GM19397 (cell line): ENCODE data around the gene JAK3.

Source experiments
- ATAC-seq: cut with Tn5 transposase; IDR thresholded peaks from one replicate; pipeline ENCODE4 v1.9.1; 2021; ENCODE audit warnings: mild to moderate bottlenecking, moderate library complexity; ENCODE audit not compliant: unreplicated experiment

The JAK3 gene

GRCh38 chr19:17841810-17842662 is 5.7 kb downstream of the JAK3 start:
- no peak for ATAC-seq

- ATAC-seq: no peak
Measured at GRCh38 chr19:17841371-17841809, 6.4 kb downstream of the JAK3 start.

DNA sequence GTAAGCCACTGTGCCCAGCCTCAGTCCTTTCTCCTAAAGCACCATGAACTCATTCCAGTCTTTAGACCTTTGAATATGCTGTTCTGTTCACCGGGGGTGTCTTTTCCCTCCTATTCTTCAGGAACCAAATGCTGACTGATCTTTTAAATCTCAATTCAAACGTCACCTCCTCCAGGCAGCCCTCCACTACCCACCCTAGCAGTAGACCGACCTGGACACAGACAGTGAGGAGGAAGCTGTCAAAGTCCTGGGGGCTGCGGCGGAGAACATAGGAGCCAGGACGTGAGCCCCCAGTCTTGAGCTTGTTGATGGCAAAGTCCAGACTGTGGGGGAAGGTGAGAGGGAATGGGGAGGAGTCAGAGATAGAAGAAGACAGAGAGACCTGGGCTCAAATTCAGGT is 7.8 kb downstream of the JAK3 start:
- no peak for ATAC-seq

- ATAC-seq: no peak
Measured at GRCh38 chr19:17837972-17838371, 9.8 kb downstream of the JAK3 start.

DNA sequence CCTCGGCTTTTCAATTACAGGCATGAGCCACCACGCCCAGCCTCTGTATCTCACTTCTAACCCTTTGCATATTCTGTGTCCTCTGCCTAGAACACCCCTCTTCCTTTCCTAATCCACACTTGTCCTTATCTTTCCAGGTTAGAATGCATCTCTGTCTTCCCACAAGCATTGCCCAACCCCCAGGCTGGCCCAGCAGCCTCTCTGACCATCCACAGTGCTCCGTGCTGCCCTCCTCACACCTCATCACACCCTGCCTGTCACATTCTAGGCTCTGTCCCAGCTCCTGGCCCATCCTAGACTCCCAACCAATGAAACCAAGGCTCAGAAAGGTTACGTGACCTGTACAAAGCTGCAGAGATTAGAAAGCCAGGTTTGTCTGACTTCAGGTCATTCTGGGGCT is 11.3 kb downstream of the JAK3 start:
- no peak for ATAC-seq

GRCh38 chr19:17835182-17836006 is 12.4 kb downstream of the JAK3 start:
- no peak for ATAC-seq

DNA sequence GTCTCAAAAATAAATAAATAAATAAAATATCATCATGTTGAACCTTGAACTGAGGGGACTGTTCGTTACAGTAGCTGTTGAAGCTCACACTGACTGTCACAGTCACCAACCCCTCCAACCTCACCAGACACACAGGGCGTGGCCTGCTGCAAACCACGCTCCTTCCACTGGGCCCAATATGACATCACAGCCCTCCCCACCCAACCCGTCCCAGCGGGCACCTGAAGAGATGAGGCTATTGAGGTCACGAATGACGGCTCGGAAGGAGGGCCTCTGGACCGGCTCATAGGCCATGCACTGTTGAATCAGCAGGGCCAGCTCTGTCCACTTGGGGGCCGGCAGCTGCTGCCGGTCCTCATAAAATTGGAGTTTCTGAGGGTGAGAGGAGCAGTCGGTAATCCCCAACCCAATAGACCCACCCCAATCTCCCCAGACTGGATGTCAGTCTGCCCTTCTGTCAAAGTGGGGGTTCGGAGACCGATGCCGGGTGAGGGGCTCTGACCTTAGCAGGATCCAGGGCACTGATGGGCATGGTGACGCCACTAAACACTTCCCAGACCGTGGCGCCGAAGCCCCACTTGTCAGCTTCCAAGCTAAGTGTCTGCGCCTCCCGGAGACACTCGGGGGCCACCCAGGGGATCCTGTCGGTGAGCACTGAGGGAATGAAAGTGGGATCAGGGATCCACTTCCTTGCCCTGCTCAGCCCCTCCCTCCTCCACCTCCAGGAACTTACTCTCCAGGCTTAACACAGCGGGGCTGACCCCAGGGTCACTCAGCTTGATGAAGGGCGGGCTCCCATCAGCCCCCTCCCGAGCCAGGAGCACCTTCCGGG is 13.2 kb downstream of the JAK3 start:
- no peak for ATAC-seq

- no peak for ATAC-seq
Measured at GRCh38 chr19:17832443-17833208, 15.2 kb downstream of the JAK3 start.

DNA sequence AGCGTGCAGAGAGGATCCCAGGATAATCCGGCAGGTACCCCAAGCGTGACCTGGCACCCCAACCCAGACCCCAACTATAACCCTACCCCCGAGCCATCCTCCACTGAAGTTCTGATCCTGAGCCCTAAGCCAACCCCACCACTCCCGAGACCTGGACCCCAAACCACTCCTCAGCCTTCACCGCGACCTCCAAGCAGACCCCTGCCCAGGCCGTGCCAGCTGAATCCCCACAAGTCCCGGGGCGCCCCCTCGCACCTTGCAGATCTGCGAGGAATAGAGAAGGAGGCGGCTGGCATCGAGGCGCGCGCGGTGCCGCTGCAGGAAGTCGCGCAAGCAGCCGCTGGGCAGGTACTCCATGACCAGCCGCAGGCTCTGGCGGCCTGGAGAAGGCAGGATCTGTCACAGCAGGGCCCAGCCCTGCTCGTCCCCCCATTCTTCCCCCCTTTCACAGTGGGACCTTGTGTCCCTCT is 16.3 kb downstream of the JAK3 start:
- no peak for ATAC-seq

GRCh38 chr19:17830567-17831418 is 17.0 kb downstream of the JAK3 start:
- no peak for ATAC-seq

DNA sequence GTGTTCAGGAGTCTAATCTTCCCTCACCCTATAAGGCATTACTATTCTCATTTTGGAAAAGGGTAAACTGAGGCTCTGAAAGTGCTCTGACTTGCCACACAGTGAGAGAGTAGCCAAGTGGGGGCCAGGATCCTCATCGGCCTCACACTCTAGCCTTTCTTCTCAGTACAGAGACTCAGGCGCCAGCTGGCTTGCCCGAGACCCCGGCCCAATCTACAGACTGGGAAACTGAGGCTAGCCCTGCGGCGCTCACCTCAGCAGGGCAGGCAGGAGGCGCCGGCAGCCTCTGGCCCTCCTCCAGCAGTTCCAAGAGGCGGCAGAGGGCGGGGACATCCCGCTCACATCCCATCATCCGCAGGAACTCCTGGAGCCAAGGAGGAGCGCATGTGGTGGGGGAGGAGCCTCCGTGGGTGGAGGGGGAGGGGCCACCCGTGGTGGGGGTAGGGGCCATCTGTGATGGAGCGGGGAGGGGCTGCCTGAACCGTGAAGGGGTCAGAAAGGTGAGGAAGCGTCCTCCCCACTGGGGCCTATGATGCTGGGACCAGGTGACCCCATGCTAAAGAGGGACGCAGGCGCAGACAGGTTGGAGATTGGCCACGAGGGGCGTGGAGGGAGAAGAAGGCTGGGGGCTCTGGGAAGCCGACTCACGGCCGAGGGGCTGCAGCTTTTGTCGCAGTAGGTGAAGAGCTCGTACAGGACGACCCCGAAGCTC is 17.8 kb downstream of the JAK3 start:
- ATAC-seq: no peak

DNA sequence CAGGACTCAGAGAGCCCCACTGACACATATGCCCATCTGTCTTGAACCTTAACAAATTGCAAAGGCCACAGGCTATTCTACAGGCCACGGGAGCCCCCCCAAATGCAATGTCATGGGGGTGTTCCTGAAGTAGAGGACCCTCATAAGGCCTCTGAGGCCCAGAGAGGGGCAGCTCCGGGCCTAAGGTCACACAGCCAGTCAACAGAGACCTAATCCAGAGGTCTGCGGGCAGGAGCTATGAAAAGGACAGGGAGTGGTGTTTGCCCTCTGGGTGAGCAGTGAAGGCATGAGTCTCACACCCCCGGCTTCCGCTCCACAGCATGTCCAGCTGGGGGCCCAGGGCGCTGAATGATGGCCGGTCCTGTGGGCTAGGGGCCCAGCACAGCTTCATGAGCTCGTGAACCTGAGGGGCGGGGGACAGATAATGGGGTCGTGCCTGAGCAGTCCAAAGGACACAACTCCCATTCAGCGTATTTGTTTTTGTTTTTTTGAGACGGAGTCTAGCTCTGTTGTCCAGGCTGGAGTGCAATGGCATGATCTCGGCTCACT is 21.2 kb downstream of the JAK3 start:
- no peak for ATAC-seq

- ATAC-seq: no peak
Measured at GRCh38 chr19:17824339-17824738, 23.4 kb downstream of the JAK3 start.

DNA sequence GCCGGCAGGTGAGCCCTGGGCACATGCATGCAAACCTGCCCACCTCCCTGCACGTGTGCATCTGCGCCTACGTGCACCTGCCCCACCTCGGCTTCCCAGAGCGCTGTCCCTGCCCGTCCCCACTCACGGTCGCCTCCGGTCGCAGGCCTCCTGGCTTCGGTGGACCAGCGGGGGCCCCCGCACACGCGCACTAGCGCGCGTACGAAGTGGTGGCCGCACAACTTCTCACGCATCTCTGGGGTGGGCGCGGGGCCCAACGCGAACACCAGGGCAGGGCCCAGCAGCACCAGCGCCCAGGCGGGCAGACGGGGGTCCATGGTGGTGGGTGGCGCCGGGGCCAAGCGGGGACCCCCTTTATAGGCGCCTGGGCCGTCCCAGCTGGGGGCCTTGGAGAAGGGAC is 26.6 kb downstream of the JAK3 start, which contains the start of gene INSL3:
INSL3 (minus strand) TSS at position 330 of the 400 bp plus-strand sequence; CDS start at position 317, 13 bp downstream.
- no peak for ATAC-seq

GRCh38 chr19:17817668-17818363 is 30.0 kb downstream of the JAK3 start:
- no peak for ATAC-seq

DNA sequence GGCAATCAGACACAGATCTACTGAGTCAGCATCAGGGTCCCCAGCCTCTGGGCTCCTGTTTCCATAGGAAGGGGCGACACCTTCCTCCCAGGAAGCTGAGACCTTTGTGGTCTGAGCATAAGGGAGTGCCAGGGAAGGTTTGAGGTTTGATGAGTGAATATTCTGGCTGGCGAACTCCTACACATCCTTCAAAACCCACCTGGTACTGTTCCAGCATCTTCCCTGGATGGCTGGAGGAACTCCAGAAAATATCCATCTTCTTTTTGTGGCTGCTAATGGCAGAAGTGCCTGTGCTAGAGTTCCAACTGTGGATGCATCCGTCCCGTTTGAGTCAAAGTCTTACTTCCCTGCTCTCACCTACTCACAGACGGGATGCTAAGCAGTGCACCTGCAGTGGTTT is 35.7 kb downstream of the JAK3 start:
- ATAC-seq: no peak

GRCh38 chr19:17811681-17812080 is 36.1 kb downstream of the JAK3 start:
- no peak for ATAC-seq

GRCh38 chr19:17811103-17811502 is 36.7 kb downstream of the JAK3 start:
- no peak for ATAC-seq
